H1 (cell line): Measurements from ENCODE around the gene ELFN1.

ENCODE experiments used
- ASH2L ChIP-seq: fragments of 200-600, 300-600 bp; sonication (generic); IDR thresholded peaks from one replicate; pipeline ENCODE4 v1.7.1; 2017; ENCODE audit warnings: low read length
- CTCF ChIP-seq, 3 experiments: IDR thresholded peaks; 1 replicate in 2 of 3; 2 replicates in 1 of 3; pipeline versions ENCODE4 v1.5.1 to v1.6.1; 2011; ENCODE audit warnings: low read length in 3 of 3, mild to moderate bottlenecking in 3 of 3, inconsistent platforms in 2 of 3, low read depth in 1 of 3, moderate library complexity in 1 of 3; ENCODE audit not compliant: insufficient read depth in 1 of 3; ENCODE audit errors: control extremely low read depth in 1 of 3
- HDAC2 ChIP-seq, 2 experiments: fragments of 300-600 bp in 1 of 2; sonication (generic) in 1 of 2; IDR thresholded peaks; 2 replicates each; pipeline ENCODE4 v1.6.1; 2011 to 2012; ENCODE audit warnings: low read depth in 2 of 2, low read length in 2 of 2, mild to moderate bottlenecking in 2 of 2, moderate library complexity in 2 of 2, borderline replicate concordance in 1 of 2, inconsistent platforms in 1 of 2
- JUN ChIP-seq: IDR thresholded peaks from 2 replicates; pipeline ENCODE4 v1.6.1; 2011; ENCODE audit warnings: low read depth, mild to moderate bottlenecking, improper control_type of control experiment, low read length
- POLR2AphosphoS5 ChIP-seq: IDR thresholded peaks from 2 replicates; pipeline ENCODE4 v1.6.1; 2011; ENCODE audit warnings: low read depth, low read length
- RFX5 ChIP-seq: IDR thresholded peaks from 2 replicates; pipeline ENCODE4 v1.6.1; 2011; ENCODE audit warnings: low read depth, low read length, improper control_type of control experiment, borderline replicate concordance

- TF ChIP-seq CTCF (IDR thresholded peaks at IDR 0.05; ENCODE audit: control extremely low read depth in 1 of 3, insufficient read depth in 1 of 3, low read depth in 1 of 3, low read length in 3 of 3) (no peak), JUN (no peak), RFX5 (no peak), ASH2L (no peak), HDAC2 (IDR thresholded peaks at IDR 0.05; ENCODE audit: borderline replicate concordance in 1 of 2, low read depth in 2 of 2, low read length in 2 of 2) (no peak), POLR2AphosphoS5 (no peak)
Observed at GRCh38 chr7:1673581-1674118, 3.6 kb downstream of the ELFN1 start.
